ENCODE measurements around the gene CD247.

DNA sequence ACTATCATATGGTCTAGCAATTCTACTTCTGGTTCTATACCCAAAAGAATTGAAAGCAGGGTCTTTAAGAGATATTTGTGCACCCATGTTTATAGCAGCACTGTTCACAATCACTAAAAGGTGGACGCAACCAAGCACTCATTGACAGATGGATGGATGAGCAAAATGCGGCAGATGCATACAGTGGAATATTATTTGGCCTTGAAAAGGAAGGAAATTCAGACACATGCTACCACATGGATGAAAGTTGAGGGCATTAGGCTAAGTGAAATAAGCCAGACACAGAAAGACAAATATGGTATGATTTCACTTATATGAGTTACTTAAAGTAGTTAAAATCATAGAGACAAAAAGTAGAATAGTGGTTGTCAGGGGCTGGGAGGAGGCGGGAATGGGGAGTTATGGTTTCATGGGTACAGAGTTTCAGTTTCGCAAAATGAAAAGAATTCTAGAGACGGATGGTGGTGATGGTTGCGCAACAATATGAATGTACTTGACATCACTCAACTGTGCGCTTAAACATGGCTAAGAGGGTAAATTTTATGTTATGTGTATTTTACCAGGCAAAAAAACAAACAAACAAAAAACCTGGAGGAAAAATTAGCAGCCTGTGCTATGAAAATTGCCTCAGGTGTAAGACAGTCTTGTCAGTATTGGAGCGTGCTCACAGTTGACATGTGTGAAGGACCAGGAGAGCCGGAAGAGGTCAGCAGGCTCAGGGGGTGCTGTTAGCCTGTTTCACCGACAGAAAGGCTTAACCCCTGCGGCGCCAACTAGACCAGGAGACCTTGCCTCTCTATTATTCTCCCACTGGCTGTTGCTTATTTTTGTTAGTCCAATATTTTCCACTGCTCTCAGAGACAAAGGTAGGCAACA lies 26.5 kb downstream of the CD247 start:
- TF ChIP-seq EZH2 (IDR thresholded peaks at IDR 0.05; ENCODE audit: insufficient read depth, poor library complexity, severe bottlenecking) (no peak), EZH2phosphoT487 (IDR thresholded peaks at IDR 0.05; ENCODE audit: insufficient read depth, low read depth) (no peak)

Measured in GM23248 (cell line).